ENCODE measurements around the gene PRPS1.
"Not testable (repeated sequence)": the region's sequence is repeated elsewhere in the genome, so short reads cannot be mapped to it uniquely, and the experiment has no call there.

Gene PRPS1

GRCh38 chrX:107676559-107677378 lies 48.5 kb downstream of the PRPS1 start:
- DNase-seq = no peak

GRCh38 chrX:107677501-107677901 lies 49.2 kb downstream of the PRPS1 start:
- no peak for DNase-seq

GRCh38 chrX:107677909-107678308 lies 49.6 kb downstream of the PRPS1 start:
- DNase-seq = no peak

- no peak for DNase-seq
These were observed 50.8 kb downstream of the PRPS1 start for GRCh38 chrX:107678957-107679740.

- no peak for DNase-seq
These were observed 53.9 kb downstream of the PRPS1 start for GRCh38 chrX:107682256-107682655.

- no peak for DNase-seq
These were observed 55.0 kb downstream of the PRPS1 start for GRCh38 chrX:107683124-107683895.

GRCh38 chrX:107683931-107684330 lies 55.6 kb downstream of the PRPS1 start:
- no peak for DNase-seq

- no peak for DNase-seq
These were observed 56.7 kb downstream of the PRPS1 start for GRCh38 chrX:107684956-107685385.

GRCh38 chrX:107685586-107685985 lies 57.3 kb downstream of the PRPS1 start:
- not testable (repeated sequence) for DNase-seq

GRCh38 chrX:107686026-107686425 lies 57.7 kb downstream of the PRPS1 start:
- DNase-seq = no peak

- no peak for DNase-seq
These were observed 58.5 kb downstream of the PRPS1 start for GRCh38 chrX:107686792-107687191.

GRCh38 chrX:107687445-107687844 lies 59.1 kb downstream of the PRPS1 start:
- DNase-seq = no peak

GRCh38 chrX:107691024-107691448 lies 62.7 kb downstream of the PRPS1 start:
- no peak for DNase-seq

- no peak for DNase-seq
These were observed 71.3 kb downstream of the PRPS1 start for GRCh38 chrX:107699616-107700015.

- DNase-seq = no peak
These were observed 72.0 kb downstream of the PRPS1 start for GRCh38 chrX:107700317-107700774.
